ENCODE results near the gene VWA5A.
"Not testable (repeated sequence)": the region's sequence is repeated elsewhere in the genome, so short reads cannot be mapped to it uniquely, and the experiment has no call there.

Gene VWA5A

DNA sequence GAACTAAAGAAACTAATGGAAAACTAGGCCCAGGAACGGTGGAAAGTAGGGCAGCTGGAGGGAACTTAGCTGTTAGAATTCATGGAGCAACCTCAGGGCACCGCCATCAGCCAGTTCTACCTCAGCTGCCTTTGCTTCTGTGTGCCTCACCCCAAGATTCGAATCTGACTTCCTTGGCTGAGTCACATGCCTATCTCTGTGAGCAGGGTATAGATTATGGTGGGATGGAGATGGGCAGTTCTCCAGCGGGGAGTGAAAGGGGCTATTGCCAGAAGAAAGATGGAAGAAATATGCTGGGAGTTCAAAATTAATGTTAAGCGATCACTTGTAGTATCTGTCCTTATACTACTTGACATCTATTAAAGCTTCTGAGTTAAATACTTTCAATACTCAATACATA lies 18.9 kb upstream of the VWA5A start:
- DNase-seq = no peak

GRCh38 chr11:124098141-124098540 lies 17.1 kb upstream of the VWA5A start:
- DNase-seq = no peak

DNA sequence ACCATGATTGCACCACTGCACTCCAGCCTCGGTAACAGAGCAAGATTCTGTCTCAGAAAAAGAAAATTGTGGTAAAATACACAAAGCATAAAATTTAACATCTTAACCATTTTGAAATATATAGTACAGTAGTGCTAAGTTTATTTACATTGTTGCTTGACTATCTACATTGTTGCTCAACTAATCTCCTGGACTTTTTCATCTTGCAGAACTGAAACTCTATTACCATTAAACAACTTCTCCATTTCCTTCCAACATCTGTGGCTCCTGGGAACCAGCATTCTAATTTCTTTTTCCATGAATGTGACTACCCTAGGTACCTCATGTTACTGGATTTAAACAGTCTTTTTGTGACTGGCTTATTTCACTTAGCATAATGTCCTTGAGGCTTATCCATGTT lies 13.5 kb upstream of the VWA5A start:
- no peak for DNase-seq

- no peak for DNase-seq
Observed at GRCh38 chr11:124108156-124108555, 7.1 kb upstream of the VWA5A start.

GRCh38 chr11:124109377-124109776 lies 5.9 kb upstream of the VWA5A start:
- no peak for DNase-seq

DNA sequence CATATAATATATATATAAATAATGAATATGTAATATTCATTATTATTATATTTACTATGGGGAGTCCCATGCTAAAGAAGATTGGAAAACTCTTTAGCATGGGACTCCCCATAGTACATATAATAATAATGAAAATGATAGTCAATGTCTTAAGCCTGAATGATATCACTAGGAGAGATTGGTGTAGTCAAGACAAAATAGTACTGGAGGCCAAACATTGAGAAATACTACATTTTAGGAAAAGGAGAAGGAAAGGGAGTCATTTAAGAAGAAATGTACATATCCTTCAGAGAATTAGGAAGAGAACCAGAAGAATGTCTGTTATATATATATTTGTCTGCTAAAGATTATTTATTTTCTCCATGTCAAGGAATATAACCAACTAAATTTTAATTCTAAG lies 5.0 kb upstream of the VWA5A start:
- DNase-seq = no peak

GRCh38 chr11:124113890-124114289 lies 1.4 kb upstream of the VWA5A start:
- no peak for DNase-seq

- DNase-seq = no peak
Observed at GRCh38 chr11:124115782-124116616, 749 bp downstream of the VWA5A start.

DNA sequence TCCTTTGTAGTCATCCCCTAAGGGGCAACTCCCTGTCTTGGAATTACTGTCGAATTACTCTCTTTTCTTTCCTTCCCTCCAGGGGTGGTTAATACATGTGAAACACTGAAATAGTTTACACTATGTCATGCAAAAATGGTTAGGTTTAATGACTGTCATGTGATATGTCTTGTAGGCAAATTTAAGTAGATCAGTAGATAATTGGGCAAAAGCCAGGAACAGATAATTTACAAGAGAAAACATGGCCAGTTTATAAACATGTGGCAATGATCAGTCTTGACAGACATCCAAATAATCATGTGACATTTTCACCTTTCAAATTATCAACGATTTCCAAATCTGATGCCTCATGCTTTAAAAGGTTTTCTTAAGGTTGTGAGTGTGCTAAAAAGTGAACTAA lies 3.9 kb downstream of the VWA5A start:
- no peak for DNase-seq

DNA sequence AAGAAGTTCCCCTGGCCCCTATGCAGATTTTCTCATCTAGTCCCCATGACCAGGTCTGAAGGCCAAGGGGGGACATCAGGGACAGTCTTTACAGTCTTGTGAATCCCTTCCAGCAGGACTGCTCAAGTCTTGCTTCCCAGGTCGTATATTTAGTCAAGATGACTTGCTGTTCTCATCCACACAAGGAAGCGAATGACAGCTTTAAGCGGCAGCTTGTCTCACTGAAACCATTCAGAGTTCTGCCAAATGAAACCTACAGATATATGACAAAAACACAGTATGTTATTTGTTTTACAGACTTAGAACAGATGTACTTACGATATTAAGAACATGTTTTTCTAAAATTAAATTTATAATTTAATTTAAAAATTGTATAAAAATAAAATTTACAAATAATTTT lies 5.6 kb downstream of the VWA5A start:
- no peak for DNase-seq

- no peak for DNase-seq
Observed at GRCh38 chr11:124122123-124122522, 6.9 kb downstream of the VWA5A start.

DNA sequence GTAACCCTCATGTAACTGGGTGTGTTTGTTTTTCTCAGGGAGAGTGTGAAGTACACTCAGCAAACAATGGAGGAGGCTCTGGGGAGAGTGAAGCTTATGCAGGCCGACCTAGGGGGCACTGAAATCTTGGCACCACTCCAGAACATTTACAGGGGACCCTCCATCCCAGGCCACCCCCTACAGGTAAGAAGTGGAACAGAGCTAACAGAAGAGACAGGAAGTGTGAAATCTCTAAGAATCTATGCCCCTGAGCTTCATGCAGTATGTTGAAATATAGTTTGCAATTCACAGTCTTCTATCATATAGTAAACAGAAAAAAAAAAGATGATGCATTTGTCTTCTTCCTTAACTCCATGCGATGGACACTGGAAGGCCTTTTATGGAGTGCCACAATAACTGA lies 8.4 kb downstream of the VWA5A start:
- DNase-seq = no peak

GRCh38 chr11:124127134-124127533 lies 11.9 kb downstream of the VWA5A start:
- not testable (repeated sequence) for DNase-seq

DNA sequence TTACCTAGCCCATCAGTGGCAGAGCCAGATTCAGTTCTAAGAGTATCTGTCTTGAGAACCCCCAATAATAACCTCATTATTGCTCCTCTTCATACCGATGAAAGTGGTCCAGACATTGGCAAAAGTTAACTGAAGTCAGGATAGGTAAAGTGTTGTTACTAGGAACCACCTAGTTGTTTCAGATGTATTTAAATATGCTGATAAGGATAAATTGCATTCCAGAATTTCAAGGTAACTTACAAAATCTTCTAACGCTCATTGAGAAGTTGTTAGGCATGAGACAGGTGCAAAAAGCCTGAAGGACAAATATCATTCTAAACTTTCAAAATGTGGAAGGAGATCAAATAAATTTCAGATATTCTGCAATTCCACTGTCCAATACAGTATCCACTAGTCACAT lies 27.8 kb downstream of the VWA5A start:
- DNase-seq = no peak

DNA sequence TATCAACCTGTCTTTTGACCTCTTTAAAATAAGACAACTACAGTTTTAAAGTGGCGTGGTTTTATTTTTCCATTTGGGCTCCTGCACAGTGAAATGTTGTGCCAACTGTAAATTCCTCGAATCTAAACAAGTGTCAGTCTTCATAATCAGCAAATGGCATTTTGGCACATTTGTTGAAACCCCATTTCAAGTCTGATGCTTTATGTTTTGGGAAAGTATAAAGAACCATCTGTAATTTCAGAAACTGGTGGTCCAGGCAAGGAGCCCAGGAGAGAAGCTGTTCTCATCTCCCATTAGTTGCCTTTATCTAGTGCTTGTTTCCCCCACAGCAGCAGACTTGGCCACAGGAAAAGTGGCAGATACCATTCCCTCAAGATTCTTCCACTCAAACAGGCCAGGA lies 32.7 kb downstream of the VWA5A start:
- no peak for DNase-seq

DNA sequence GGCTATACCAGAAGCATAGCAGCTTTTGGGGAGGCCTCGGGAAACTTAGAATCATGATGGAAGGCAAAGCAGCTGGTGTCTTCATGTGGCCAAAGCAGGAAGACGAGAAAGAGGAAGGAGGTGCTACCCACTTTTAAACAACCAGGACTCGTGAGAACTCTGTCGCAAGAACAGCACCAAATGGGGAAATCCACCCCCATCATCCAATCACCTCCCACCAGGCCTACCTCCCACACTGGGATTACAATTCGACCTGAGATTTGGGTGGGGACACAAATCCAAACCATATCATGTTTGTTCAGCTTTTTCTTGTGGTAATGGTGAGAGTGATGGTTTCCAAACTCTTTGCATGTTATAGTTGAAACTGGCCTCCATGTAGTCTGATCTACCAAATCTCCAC lies 35.4 kb downstream of the VWA5A start:
- no peak for DNase-seq

- DNase-seq = no peak
Observed at GRCh38 chr11:124152770-124153407, 37.6 kb downstream of the VWA5A start.

- DNase-seq = no peak
Observed at GRCh38 chr11:124153821-124154220, 38.6 kb downstream of the VWA5A start.

GRCh38 chr11:124159481-124159880 lies 44.2 kb downstream of the VWA5A start:
- no peak for DNase-seq

- DNase-seq = no peak
Observed at GRCh38 chr11:124160986-124161385, 45.7 kb downstream of the VWA5A start.

DNA sequence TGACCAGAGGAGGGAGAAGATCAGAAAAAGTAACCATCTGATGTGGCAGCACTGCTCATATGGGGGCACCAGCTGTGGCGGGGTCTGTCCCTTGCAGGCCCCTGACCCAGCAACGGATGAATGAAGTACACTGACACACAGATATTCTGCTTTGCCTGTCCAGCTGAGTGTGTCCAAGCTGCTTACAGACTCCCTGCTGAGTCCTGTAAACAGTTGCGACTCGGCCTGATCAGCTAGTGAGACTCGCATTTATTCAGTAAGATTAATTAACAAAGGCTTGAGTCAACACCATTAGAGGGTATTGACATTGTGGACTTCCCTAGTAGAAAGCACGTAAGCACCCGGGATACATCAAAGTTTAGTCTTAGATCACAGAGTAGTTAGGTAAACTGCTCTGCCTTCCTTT lies 52.6 kb downstream of the VWA5A start:
- DNase-seq = no peak

GRCh38 chr11:124168796-124169195 lies 53.5 kb downstream of the VWA5A start:
- DNase-seq = no peak

DNA sequence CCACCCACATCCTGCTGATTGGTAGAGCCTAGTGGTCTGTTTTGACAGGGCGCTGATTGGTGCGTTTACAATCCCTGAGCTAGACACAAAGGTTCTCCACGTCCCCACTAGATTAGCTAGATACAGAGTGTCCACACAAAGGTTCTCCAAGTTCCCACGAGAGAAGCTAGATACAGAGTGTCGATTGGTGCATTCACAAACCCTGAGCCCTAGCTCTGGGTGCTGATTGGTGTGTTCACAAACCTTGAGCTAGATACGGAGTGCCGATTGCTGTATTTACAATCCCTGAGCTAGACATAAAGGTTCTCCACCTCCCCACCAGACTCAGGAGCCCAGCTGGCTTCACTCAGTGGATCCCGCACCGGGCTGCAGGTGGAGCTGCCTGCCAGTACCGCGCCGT lies 55.1 kb downstream of the VWA5A start:
- DNase-seq = not testable (repeated sequence)

DNA sequence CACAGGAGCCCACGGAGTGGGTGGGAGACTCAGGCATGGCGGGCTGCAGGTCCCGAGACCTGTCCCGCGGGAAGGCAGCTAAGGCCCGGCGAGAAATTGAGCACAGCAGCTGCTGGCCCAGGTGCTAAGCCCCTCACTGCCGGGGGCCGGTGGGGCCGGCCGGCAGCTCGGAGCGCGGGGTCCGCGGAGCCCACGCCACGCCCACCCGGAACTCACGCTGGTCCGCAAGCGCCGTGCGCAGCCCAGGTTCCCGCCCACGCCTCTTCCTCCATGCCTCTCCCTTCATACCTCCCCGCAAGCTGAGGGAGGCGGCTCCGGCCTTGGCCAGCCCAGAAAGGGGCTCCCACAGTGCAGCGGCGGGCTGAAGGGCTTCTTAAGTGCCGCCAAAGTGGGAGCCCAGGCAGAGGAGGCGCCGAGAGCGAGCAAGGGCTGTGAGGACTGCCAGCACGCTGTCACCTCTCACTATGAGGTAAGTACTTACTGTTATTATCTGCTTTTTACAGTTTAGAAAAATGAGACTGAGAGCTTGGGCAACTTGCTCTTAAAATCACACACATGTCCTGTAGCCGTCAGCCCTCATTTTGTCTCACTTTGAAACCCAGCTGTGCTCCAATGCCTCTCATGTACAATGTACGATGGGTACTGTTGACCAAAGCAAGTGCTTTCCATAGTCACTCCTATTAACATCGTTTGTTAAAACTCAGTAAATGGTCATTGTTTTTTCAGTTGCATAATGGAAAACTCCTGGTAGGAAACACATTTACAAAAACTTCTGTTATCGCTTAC lies 55.7 kb downstream of the VWA5A start:
- no peak for DNase-seq

All from activated naive CD4-positive, alpha-beta T cell (primary cell).